Liver (tissue), 9 donors: ENCODE data around the gene STRA6. TPM values are rescaled to one million over a fixed set of nuclear protein-coding genes. Genes with fewer than 3 reads are reported as not detected.

Experiments
- DNase-seq: peaks from one replicate; pipeline ENCODE4 v3.0.0-alpha.2; 2017; ENCODE audit warnings: low spot score
- H3K27ac ChIP-seq, 2 donors: one replicate each; pipeline ENCODE4 v1.7.0; 2013; ENCODE audit warnings: inconsistent platforms in 2 of 2, low read length in 2 of 2, control low read depth in 1 of 2, low read depth in 1 of 2, mild to moderate bottlenecking in 1 of 2
- H3K27me3 ChIP-seq, 4 donors: one replicate each; pipeline versions ENCODE4 v1.6.1 to v1.7.0; 2013; ENCODE audit warnings: low read length in 3 of 4, inconsistent platforms in 1 of 4, mild to moderate bottlenecking in 1 of 4, moderate library complexity in 1 of 4; ENCODE audit not compliant: control insufficient read depth in 4 of 4, insufficient read depth in 4 of 4
- H3K36me3 ChIP-seq, 4 donors: one replicate each; pipeline versions ENCODE4 v1.6.1 to v1.7.0; 2013; ENCODE audit warnings: low read length in 3 of 4, mild to moderate bottlenecking in 3 of 4, low read depth in 1 of 4, moderate library complexity in 1 of 4; ENCODE audit not compliant: control insufficient read depth in 4 of 4, insufficient read depth in 3 of 4
- H3K4me1 ChIP-seq, 4 donors: one replicate each; pipeline versions ENCODE4 v1.6.1 to v1.7.0; 2013; ENCODE audit warnings: low read length in 3 of 4, mild to moderate bottlenecking in 3 of 4, moderate library complexity in 1 of 4; ENCODE audit not compliant: control insufficient read depth in 4 of 4, insufficient read depth in 4 of 4
- H3K4me3 ChIP-seq, 3 donors: one replicate each; pipeline versions ENCODE4 v1.6.1 to v1.7.0; 2013; ENCODE audit warnings: low read length in 3 of 3, control low read depth in 1 of 3, low read depth in 1 of 3, mild to moderate bottlenecking in 1 of 3
- H3K9ac ChIP-seq, 2 donors: one replicate each; pipeline ENCODE4 v1.7.0; 2013; ENCODE audit warnings: low read length in 2 of 2, mild to moderate bottlenecking in 2 of 2, moderate library complexity in 2 of 2, control low read depth in 1 of 2, low read depth in 1 of 2
- H3K9me3 ChIP-seq, 4 donors: one replicate each; pipeline versions ENCODE4 v1.6.1 to v1.7.0; 2013; ENCODE audit warnings: low read length in 3 of 4; ENCODE audit not compliant: control insufficient read depth in 4 of 4
- EGR1 ChIP-seq, 2 donors: IDR thresholded peaks; 2 replicates each; pipeline ENCODE4 v1.6.1; 2016 to 2018; ENCODE audit warnings: antibody characterized with exemption in 2 of 2, low read depth in 2 of 2
- FOXA1 ChIP-seq: IDR thresholded peaks from 2 replicates; pipeline ENCODE4 v1.6.1; 2016; ENCODE audit warnings: antibody characterized with exemption
- FOXA2 ChIP-seq: IDR thresholded peaks from 2 replicates; pipeline ENCODE4 v1.6.1; 2016; ENCODE audit warnings: antibody characterized with exemption
- GABPA ChIP-seq, 2 donors: IDR thresholded peaks in 1 of 2; conservative IDR thresholded peaks in 1 of 2; 2 replicates each; pipeline ENCODE4 v1.6.1; 2016; ENCODE audit warnings: antibody characterized with exemption in 2 of 2, mild to moderate bottlenecking in 1 of 2, moderate library complexity in 1 of 2
- HNF4A ChIP-seq, 2 donors: conservative IDR thresholded peaks; 2 replicates each; pipeline ENCODE4 v1.6.1; 2016; ENCODE audit warnings: antibody characterized with exemption in 2 of 2, mild to moderate bottlenecking in 2 of 2
- HNF4G ChIP-seq: IDR thresholded peaks from 2 replicates; pipeline ENCODE4 v1.6.1; 2016; ENCODE audit warnings: antibody characterized with exemption
- JUND ChIP-seq, 2 donors: IDR thresholded peaks; 2 replicates each; pipeline ENCODE4 v1.6.1; 2016; ENCODE audit warnings: antibody characterized with exemption in 2 of 2
- MAX ChIP-seq: IDR thresholded peaks from 2 replicates; pipeline ENCODE4 v1.6.1; 2016; ENCODE audit warnings: antibody characterized with exemption
- NR2F2 ChIP-seq: IDR thresholded peaks from 2 replicates; pipeline ENCODE4 v1.6.1; 2016; ENCODE audit warnings: antibody characterized with exemption
- RAD21 ChIP-seq, 2 donors: IDR thresholded peaks; 2 replicates each; pipeline ENCODE4 v1.6.1; 2016; ENCODE audit warnings: antibody characterized with exemption in 2 of 2, mild to moderate bottlenecking in 2 of 2
- REST ChIP-seq: IDR thresholded peaks from 2 replicates; pipeline ENCODE4 v1.6.1; 2016; ENCODE audit warnings: antibody characterized with exemption, mild to moderate bottlenecking
- RXRA ChIP-seq, 2 donors: IDR thresholded peaks; 2 replicates each; pipeline ENCODE4 v1.6.1; 2017 to 2018; ENCODE audit warnings: antibody characterized with exemption in 2 of 2, mild to moderate bottlenecking in 1 of 2
- SP1 ChIP-seq: IDR thresholded peaks from 2 replicates; pipeline ENCODE4 v1.6.1; 2018; ENCODE audit warnings: antibody characterized with exemption, mild to moderate bottlenecking
- TAF1 ChIP-seq: conservative IDR thresholded peaks from 2 replicates; pipeline ENCODE4 v1.6.1; 2016; ENCODE audit warnings: antibody characterized with exemption, mild to moderate bottlenecking
- YY1 ChIP-seq: IDR thresholded peaks from 2 replicates; pipeline ENCODE4 v1.6.1; 2016; ENCODE audit warnings: antibody characterized with exemption, mild to moderate bottlenecking
- ZBTB33 ChIP-seq: IDR thresholded peaks from 2 replicates; pipeline ENCODE4 v1.6.1; 2016; ENCODE audit warnings: antibody characterized with exemption
- WGBS: extraction: QIAGEN DNeasy Blood & Tissue Kit; methylation state at CpG from one replicate; pipeline ENCODE4 v1.1.7; 2013; 5-methylcytosine and 5-hydroxymethylcytosine counted together
- polyA plus RNA-seq, 2 donors: library from polyadenylated mRNA; stranded (reverse) in 1 of 2; unstranded in 1 of 2; fragments of 200-250 nt in 1 of 2; fragments of >200 nt in 1 of 2; fragmentation: Nextera tagmentation in 1 of 2; extraction: Ambion mirVana in 1 of 2; gene quantifications; one replicate each; pipeline versions ENCODE4 v1.2.1 to v1.2.3, GENCODE V29; 2013 to 2015
- total RNA-seq, 2 donors: library from RNA; depleted of rRNA; stranded (reverse); fragments of >200 nt; gene quantifications; one replicate each; pipeline ENCODE4 v1.2.3, GENCODE V29; 2014
- TF ChIP-seq, protein P1 (sequence below): fragments of 150-350 bp; IDR thresholded peaks from 2 replicates; pipeline ENCODE4 v1.5.1; 2017; ENCODE audit warnings: improper control_type of control experiment, low read depth, low read length; ENCODE audit not compliant: missing input control
- TF ChIP-seq, protein P2 (sequence below): IDR thresholded peaks from 2 replicates; pipeline ENCODE4 v1.6.1; 2016; ENCODE audit warnings: antibody characterized with exemption
- donor health status: healthy.
- donor health status: healthy.
- donor health status: healthy.
- donor health status: healthy.
- donor health status: healthy.

The STRA6 gene
- total and polyA plus RNA-seq, 4 donors: 3.1 TPM; not detected in 3

GRCh38 chr15:74182131-74182530 lies 20.5 kb downstream of the STRA6 start:
- H3K4me1 ChIP-seq: peaks cover 0 to 4% (median 0%) of the 10 kb centered on the region in 4 donors
- 91% methylated on average over 8 of the region's 8 CpGs for WGBS
- no peak overlapping the region for H3K27ac ChIP-seq
- TF ChIP-seq YY1 (no peak), EGR1 (IDR thresholded peaks at IDR 0.05; ENCODE audit: low read depth in 2 of 2) (no peak), ZBTB33 (no peak), FOXA2 (no peak), SP1 (no peak), HNF4A (conservative IDR thresholded peaks at IDR 0.05) (no peak), RAD21 (IDR thresholded peaks at IDR 0.05) (no peak), MAX (no peak), NR2F2 (no peak), RXRA (IDR thresholded peaks at IDR 0.05) (no peak), TAF1 (no peak), GABPA (IDR thresholded peaks at IDR 0.05 in 1 of 2, conservative IDR thresholded peaks at IDR 0.05 in 1 of 2) (no peak), JUND (IDR thresholded peaks at IDR 0.05) (no peak), REST (no peak), FOXA1 (no peak), HNF4G (no peak)
- TF ChIP-seq, protein P1, sequence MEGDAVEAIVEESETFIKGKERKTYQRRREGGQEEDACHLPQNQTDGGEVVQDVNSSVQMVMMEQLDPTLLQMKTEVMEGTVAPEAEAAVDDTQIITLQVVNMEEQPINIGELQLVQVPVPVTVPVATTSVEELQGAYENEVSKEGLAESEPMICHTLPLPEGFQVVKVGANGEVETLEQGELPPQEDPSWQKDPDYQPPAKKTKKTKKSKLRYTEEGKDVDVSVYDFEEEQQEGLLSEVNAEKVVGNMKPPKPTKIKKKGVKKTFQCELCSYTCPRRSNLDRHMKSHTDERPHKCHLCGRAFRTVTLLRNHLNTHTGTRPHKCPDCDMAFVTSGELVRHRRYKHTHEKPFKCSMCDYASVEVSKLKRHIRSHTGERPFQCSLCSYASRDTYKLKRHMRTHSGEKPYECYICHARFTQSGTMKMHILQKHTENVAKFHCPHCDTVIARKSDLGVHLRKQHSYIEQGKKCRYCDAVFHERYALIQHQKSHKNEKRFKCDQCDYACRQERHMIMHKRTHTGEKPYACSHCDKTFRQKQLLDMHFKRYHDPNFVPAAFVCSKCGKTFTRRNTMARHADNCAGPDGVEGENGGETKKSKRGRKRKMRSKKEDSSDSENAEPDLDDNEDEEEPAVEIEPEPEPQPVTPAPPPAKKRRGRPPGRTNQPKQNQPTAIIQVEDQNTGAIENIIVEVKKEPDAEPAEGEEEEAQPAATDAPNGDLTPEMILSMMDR: no peak
- TF ChIP-seq, protein P2, sequence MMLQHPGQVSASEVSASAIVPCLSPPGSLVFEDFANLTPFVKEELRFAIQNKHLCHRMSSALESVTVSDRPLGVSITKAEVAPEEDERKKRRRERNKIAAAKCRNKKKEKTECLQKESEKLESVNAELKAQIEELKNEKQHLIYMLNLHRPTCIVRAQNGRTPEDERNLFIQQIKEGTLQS: no peak
- DNase-seq: no peak
- H3K27me3 ChIP-seq: no peaks in the 10 kb centered on the region
- H3K9ac ChIP-seq: no peak overlapping the region
- no peaks in the 10 kb centered on the region for H3K36me3 ChIP-seq
- H3K4me3 ChIP-seq: no peak overlapping the region
- no peaks in the 10 kb centered on the region for H3K9me3 ChIP-seq
